GM21367 (cell line): ENCODE results near the gene TCTA.
A peak's percentile ranks its signal among the peaks of the same experiment; 100 is the strongest.

ENCODE experiments used
- ATAC-seq: cut with Tn5 transposase; IDR thresholded peaks from one replicate; pipeline ENCODE4 v1.9.1; 2021; ENCODE audit not compliant: unreplicated experiment

Gene TCTA

GRCh38 chr3:49410066-49410845, 2.0 kb upstream of the TCTA start:
- ATAC-seq: no peak

GRCh38 chr3:49410846-49411534, 1.2 kb upstream of the TCTA start:
- no peak for ATAC-seq

- peak; percentile 17 for ATAC-seq
Measured at GRCh38 chr3:49411535-49411967, 672 bp upstream of the TCTA start.

- no peak for ATAC-seq
Measured at GRCh38 chr3:49412632-49413337, 562 bp downstream of the TCTA start.

GRCh38 chr3:49413338-49413734, 1.1 kb downstream of the TCTA start:
- ATAC-seq: no peak

- no peak for ATAC-seq
Measured at GRCh38 chr3:49414753-49415152, 2.5 kb downstream of the TCTA start.

GRCh38 chr3:49415931-49416601, 3.8 kb downstream of the TCTA start:
- no peak for ATAC-seq

- no peak for ATAC-seq
Measured at GRCh38 chr3:49416867-49417266, 4.6 kb downstream of the TCTA start.

GRCh38 chr3:49417516-49418120, 5.4 kb downstream of the TCTA start:
- ATAC-seq: no peak

GRCh38 chr3:49421890-49422378, 9.7 kb downstream of the TCTA start:
- ATAC-seq: no peak

- ATAC-seq: no peak
Measured at GRCh38 chr3:49422379-49423248, 10.4 kb downstream of the TCTA start, which contains the start of gene AMT. Gene AMT, minus strand, starts transcription at chr3:49422473. Its CDS starts 23 bp downstream, at chr3:49422450.

GRCh38 chr3:49424816-49425215, 12.6 kb downstream of the TCTA start:
- no peak for ATAC-seq

- ATAC-seq: no peak
Measured at GRCh38 chr3:49427586-49427985, 15.4 kb downstream of the TCTA start.

- no peak for ATAC-seq
Measured at GRCh38 chr3:49428752-49429080, 16.5 kb downstream of the TCTA start.

- no peak for ATAC-seq
Measured at GRCh38 chr3:49434731-49435130, 22.5 kb downstream of the TCTA start.

- no peak for ATAC-seq
Measured at GRCh38 chr3:49445391-49445790, 33.2 kb downstream of the TCTA start.

- ATAC-seq: no peak
Measured at GRCh38 chr3:49453621-49454020, 41.4 kb downstream of the TCTA start.

GRCh38 chr3:49454458-49454857, 42.2 kb downstream of the TCTA start:
- no peak for ATAC-seq

GRCh38 chr3:49454898-49455681, 42.9 kb downstream of the TCTA start:
- no peak for ATAC-seq
